HFF-Myc (cell line): Measurements from ENCODE around the gene CLDN7.

Source experiments
- DNase-seq: peaks from one replicate; pipeline ENCODE4 v3.0.0-alpha.2; 2011; ENCODE audit warnings: low read depth; ENCODE audit errors: extremely low read depth
- H3K4me3 ChIP-seq: replicated peaks from 2 replicates; pipeline ENCODE4 v1.5.1; 2011; ENCODE audit warnings: low read depth, mild to moderate bottlenecking, control low read depth, low read length
- TF ChIP-seq, protein P1 (sequence below): IDR thresholded peaks from 2 replicates; pipeline ENCODE4 v1.5.1; 2012; ENCODE audit warnings: mild to moderate bottlenecking, low read depth, low read length, control low read depth; ENCODE audit errors: missing control alignments

The CLDN7 gene

DNA sequence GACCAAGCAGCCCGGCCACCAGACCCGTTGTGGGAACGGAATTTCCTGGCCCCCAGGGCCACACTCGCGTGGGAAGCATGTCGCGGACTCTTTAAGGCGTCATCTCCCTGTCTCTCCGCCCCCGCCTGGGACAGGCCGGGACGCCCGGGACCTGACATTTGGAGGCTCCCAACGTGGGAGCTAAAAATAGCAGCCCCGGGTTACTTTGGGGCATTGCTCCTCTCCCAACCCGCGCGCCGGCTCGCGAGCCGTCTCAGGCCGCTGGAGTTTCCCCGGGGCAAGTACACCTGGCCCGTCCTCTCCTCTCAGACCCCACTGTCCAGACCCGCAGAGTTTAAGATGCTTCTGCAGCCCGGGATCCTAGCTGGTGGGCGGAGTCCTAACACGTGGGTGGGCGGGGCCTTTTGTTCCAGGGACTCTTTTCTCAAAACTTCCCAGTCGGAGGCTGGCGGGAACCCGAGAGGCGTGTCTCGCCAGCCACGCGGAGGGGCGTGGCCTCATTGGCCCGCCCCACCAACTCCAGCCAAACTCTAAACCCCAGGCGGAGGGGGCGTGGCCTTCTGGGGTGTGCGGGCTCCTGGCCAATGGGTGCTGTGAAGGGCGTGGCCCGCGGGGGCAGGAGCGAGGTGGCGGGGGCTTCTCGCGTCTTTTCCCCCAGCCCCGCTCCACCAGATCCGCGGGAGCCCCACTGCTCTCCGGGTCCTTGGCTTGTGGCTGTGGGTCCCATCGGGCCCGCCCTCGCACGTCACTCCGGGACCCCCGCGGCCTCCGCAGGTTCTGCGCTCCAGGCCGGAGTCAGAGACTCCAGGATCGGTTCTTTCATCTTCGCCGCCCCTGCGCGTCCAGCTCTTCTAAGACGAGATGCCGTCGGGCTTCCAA is 19.0 kb upstream of the CLDN7 start, which contains the start of gene SLC2A4:
Gene SLC2A4, plus strand, starts transcription at position 645 of the 879 bp plus-strand sequence. Its CDS starts 217 bp downstream, at position 862.
- TF ChIP-seq, protein P1, sequence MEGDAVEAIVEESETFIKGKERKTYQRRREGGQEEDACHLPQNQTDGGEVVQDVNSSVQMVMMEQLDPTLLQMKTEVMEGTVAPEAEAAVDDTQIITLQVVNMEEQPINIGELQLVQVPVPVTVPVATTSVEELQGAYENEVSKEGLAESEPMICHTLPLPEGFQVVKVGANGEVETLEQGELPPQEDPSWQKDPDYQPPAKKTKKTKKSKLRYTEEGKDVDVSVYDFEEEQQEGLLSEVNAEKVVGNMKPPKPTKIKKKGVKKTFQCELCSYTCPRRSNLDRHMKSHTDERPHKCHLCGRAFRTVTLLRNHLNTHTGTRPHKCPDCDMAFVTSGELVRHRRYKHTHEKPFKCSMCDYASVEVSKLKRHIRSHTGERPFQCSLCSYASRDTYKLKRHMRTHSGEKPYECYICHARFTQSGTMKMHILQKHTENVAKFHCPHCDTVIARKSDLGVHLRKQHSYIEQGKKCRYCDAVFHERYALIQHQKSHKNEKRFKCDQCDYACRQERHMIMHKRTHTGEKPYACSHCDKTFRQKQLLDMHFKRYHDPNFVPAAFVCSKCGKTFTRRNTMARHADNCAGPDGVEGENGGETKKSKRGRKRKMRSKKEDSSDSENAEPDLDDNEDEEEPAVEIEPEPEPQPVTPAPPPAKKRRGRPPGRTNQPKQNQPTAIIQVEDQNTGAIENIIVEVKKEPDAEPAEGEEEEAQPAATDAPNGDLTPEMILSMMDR = no peak

DNA sequence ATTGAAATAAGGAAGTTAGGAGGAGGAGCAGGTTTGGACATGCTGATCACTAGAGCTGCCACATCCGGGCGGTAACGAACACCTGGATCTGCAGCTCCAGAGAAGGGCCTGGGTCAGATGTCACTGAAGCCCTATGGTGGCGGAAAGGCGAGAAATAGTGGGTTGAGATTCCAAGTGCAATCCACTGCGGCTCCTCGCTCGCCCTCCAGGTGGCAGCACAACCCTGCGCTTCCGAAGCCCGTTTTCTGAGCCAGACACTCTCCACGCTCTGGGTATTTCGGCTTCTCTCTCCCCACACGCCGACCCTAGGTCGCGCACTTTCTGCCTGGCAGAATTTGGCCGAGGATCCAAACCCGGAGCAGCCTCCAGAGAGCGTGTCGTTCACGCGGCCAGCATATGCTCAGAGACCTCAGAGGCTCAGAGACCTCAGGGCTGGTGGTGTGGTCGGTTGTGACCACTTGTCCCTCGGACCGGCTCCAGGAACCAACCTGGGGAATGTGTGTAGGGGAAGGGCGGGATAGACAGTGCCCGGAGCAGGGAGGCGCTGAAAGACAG is 18.3 kb upstream of the CLDN7 start:
- DNase-seq = peak; percentile 76
- TF ChIP-seq, protein P1 = peak; percentile 95
- peak overlapping the region; percentile 51 for H3K4me3 ChIP-seq

More for the DNA sequence above, 19.0 kb upstream of the CLDN7 start, which contains the start of gene SLC2A4:
- DNase-seq = peak; percentile 88
- H3K4me3 ChIP-seq = peak within 1 kb of the TSS; percentile 51

DNA sequence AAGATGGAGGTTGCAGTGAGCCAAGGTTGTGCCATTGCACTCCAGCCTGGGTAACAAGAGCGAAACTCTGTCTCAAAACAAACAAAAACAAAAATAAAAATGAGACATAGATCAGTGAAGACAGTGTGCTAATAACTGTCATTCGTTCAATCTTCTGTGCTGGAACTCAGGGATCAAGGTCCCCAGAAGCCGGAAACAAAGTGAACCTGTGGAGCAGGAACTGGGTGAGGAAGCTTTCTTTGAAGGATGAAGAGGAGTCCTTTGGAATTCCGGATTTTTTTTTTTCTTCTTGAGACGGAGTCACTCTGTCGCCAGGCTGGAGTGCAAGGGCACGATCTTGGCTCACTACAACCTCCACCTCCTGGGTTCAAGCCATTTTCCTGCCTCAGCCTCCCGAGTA is 17.2 kb upstream of the CLDN7 start:
- no peak overlapping the region for H3K4me3 ChIP-seq
- TF ChIP-seq, protein P1 = no peak
- DNase-seq = no peak

DNA sequence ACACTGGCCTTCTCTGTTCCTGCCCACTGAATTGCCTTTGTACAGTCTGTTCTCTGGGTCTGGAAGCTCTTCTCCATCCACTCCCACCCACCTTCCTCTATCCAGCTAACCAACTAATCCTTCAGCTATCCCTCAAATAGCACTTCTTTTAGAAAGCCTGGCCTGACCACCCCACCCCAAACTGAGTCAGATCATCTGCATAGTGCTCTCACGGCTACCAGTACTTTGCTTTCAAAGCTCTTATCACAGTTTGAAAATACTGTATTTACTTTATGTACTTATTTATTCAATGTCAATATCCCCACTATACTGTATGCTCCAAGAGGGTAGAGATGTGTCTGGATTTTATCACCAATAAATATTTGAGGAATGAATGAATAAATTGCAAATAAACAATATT is 4.5 kb upstream of the CLDN7 start:
- no peak for DNase-seq
- H3K4me3 ChIP-seq = no peak overlapping the region
- TF ChIP-seq, protein P1 = no peak

DNA sequence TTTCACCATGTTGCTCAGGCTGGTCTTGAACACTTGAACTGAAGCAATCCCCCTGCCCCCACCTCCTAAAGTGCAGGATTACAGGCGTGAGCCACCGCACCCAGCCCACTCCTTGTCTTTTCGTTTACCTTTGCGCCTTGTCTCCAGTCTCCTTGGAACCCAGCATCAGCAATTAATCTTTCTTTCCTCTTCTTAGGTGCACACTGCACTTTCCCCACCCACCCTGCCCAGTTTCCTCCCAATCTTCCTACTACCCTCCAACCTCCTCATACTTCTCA is 1.5 kb upstream of the CLDN7 start:
- DNase-seq = no peak
- no peak overlapping the region for H3K4me3 ChIP-seq
- TF ChIP-seq, protein P1 = no peak

DNA sequence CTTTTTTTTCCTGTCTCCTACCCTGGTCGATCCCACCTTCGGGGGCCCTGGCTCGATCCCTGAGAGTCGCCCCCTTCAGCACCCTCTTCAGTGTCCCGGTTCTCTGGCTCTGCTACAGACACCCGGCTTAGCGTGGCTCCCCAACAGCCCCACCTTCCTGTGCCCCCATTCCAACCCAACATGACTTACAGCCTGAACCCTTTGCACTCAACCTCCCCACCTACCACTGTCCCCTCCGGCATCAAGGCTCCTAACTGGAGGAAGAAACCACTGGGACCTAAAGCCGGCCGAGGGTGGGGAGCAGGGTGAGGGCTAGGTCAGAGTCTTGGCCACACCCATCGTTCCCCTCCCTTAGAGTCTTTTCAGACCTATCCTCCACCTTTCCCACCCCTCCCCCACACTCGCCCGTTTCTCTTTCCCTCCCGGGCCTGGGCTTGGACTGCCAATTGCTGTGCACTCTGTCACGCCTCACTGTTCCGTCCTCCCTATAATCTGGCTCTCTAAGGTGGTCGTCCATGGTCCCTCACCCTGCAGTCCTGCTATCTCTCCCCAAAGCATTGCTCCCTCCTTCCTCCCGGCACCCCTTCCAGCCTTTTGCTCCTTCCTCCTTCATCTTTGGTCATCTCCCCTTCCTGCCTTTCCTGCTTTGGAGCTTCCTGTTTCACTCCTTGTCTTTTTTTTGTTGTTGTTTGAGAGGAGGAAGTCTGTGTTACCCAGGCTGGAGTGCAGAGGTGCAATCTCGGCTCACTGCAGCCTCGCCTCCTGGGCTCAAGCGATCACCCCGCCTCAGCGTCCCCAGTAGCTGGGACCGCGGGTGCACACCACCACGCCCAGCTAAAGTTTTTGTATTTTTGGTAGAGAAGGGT is 890 bp upstream of the CLDN7 start:
- no peak overlapping the region for H3K4me3 ChIP-seq
- no peak for DNase-seq
- TF ChIP-seq, protein P1 = no peak
